Measurements from ENCODE around the gene FBRS. TPM values are rescaled to one million over a fixed set of nuclear protein-coding genes. Genes with fewer than 3 reads are reported as not detected.
"Not testable (repeated sequence)": the region's sequence is repeated elsewhere in the genome, so short reads cannot be mapped to it uniquely, and the experiment has no call there.

FBRS gene
- total and polyA plus RNA-seq, 2 experiments from 2014 or later, result 22.1 to 22.9 TPM

DNA sequence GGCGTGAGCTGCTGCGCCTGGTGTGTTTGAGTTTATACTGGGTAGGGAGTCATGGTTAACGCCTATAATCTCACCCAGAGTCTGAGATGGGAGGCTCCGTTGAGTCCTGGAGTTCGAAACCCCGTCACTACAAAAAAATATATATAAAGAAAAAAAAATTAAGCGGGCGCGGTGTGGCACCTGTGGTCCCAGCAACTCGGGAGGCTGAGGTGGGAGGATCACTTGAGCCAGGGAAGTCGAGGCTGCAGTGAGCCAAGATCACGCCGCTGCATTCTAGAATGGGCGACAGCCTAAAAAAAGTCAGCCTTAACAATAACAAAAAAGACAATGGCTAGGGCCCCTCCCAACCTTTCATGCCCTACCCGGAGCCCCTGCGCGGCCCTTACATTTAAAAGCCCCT, 24.7 kb upstream of the FBRS start:
- Histone ChIP-seq H3K4me3 (peak overlapping the region; percentile 9), H2AFZ (peak overlapping the region; percentile 84)
- 89% methylated on average over 17 of the region's 17 CpGs for WGBS (ENCODE audit: low lambda C conversion rate, missing lambda C conversion rate)

DNA sequence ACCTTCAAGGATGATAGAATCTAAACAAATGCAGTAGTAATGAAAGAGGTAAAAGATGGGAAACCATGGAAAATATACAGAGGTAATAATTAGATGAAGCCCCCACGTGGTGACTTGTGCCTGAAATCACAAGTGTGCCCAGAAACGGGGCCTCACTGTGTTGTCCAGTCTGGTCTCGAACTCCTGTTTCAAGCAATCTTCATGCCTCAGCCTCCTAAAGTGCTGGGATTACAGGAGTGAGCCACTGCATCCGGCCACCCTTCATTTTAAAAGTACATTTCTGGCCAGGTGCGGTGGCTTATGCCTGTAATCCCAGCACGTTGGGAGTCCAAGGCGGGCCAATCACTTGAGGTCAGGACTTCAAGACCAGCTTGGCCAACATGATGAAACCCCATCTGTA, 21.6 kb upstream of the FBRS start:
- peaks cover 5% of the 10 kb centered on the region for H3K4me1 ChIP-seq (ENCODE audit: insufficient read depth)
- H3K9me3 ChIP-seq (ENCODE audit: low read depth), result no peaks in the 10 kb centered on the region
- no peak overlapping the region for H3K27ac ChIP-seq
- peaks cover 9% of the 10 kb centered on the region for H3K79me2 ChIP-seq
- TF ChIP-seq EZH2 (IDR thresholded peaks at IDR 0.05; ENCODE audit: borderline replicate concordance), result no peak
- TF ChIP-seq, protein P1, sequence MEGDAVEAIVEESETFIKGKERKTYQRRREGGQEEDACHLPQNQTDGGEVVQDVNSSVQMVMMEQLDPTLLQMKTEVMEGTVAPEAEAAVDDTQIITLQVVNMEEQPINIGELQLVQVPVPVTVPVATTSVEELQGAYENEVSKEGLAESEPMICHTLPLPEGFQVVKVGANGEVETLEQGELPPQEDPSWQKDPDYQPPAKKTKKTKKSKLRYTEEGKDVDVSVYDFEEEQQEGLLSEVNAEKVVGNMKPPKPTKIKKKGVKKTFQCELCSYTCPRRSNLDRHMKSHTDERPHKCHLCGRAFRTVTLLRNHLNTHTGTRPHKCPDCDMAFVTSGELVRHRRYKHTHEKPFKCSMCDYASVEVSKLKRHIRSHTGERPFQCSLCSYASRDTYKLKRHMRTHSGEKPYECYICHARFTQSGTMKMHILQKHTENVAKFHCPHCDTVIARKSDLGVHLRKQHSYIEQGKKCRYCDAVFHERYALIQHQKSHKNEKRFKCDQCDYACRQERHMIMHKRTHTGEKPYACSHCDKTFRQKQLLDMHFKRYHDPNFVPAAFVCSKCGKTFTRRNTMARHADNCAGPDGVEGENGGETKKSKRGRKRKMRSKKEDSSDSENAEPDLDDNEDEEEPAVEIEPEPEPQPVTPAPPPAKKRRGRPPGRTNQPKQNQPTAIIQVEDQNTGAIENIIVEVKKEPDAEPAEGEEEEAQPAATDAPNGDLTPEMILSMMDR (IDR thresholded peaks at IDR 0.05; ENCODE audit: poor library complexity), result no peak
- no peak for TF ChIP-seq EZH2phosphoT487 (IDR thresholded peaks at IDR 0.05; ENCODE audit: low read depth, severe bottlenecking, unreplicated experiment)
- no peak overlapping the region for H2AFZ ChIP-seq
- WGBS (ENCODE audit: low lambda C conversion rate, missing lambda C conversion rate), result 93% methylated on average over 7 of the region's 7 CpGs
- no peaks in the 10 kb centered on the region for H3K9me2 ChIP-seq (replicated peaks; ENCODE audit: insufficient read depth)
- H4K20me1 ChIP-seq (ENCODE audit: insufficient read depth, poor library complexity, severe bottlenecking), result no peaks in the 10 kb centered on the region
- no peak for DNase-seq (ENCODE audit: low spot score)
- no peaks in the 10 kb centered on the region for H3K27me3 ChIP-seq
- H3K4me3 ChIP-seq, result no peak overlapping the region
- no peaks in the 10 kb centered on the region for H3K36me3 ChIP-seq (replicated peaks; ENCODE audit: insufficient read depth, low read depth)
- H3K4me2 ChIP-seq, result no peak overlapping the region

More for the DNA sequence above, 24.7 kb upstream of the FBRS start:
- Histone ChIP-seq H3K27me3 (no peaks in the 10 kb centered on the region), H4K20me1 (ENCODE audit: insufficient read depth, poor library complexity, severe bottlenecking) (no peaks in the 10 kb centered on the region), H3K9me3 (ENCODE audit: low read depth) (no peaks in the 10 kb centered on the region), H3K79me2 (peaks cover 9% of the 10 kb centered on the region), H3K4me2 (peak overlapping the region; percentile 80), H3K4me1 (ENCODE audit: insufficient read depth) (peaks cover 5% of the 10 kb centered on the region), H3K36me3 (replicated peaks; ENCODE audit: insufficient read depth, low read depth) (no peaks in the 10 kb centered on the region), H3K9me2 (replicated peaks; ENCODE audit: insufficient read depth) (no peaks in the 10 kb centered on the region), H3K27ac (peak overlapping the region; percentile 88)
- TF ChIP-seq, protein P1 (IDR thresholded peaks at IDR 0.05; ENCODE audit: poor library complexity), result no peak
- TF ChIP-seq EZH2 (IDR thresholded peaks at IDR 0.05; ENCODE audit: borderline replicate concordance) (no peak), EZH2phosphoT487 (IDR thresholded peaks at IDR 0.05; ENCODE audit: low read depth, severe bottlenecking, unreplicated experiment) (no peak)
- DNase-seq (ENCODE audit: low spot score), result no peak

DNA sequence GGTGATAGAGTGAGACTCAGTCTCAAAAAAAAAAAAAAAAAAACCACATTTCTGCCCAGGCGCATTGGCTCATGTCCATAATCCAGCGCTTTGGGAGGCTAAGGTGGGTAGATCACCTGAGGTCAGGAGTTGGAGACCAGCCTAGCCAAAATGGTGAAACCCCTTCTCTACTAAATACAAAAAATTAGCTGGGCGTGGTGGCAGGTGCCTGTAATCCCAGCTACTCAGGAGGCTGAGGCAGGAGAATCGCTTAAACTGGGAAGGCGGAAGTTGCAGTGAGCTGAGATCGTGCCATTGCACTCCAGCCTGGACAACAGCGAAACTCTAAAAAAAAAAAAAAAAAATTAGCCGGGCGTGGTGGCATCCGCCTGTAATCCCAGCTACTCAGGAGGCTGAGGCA, 21.1 kb upstream of the FBRS start:
- H2AFZ ChIP-seq; H3K4me2 ChIP-seq; H3K27ac ChIP-seq; H3K79me2 ChIP-seq; H3K9me2 ChIP-seq (replicated peaks; ENCODE audit: insufficient read depth); H3K4me1 ChIP-seq (ENCODE audit: insufficient read depth); H3K4me3 ChIP-seq; H3K36me3 ChIP-seq (replicated peaks; ENCODE audit: insufficient read depth, low read depth); H4K20me1 ChIP-seq (ENCODE audit: insufficient read depth, poor library complexity, severe bottlenecking); DNase-seq (ENCODE audit: low spot score); H3K27me3 ChIP-seq; H3K9me3 ChIP-seq (ENCODE audit: low read depth): not testable (repeated sequence)
- 95% methylated on average over 10 of the region's 10 CpGs for WGBS (ENCODE audit: low lambda C conversion rate, missing lambda C conversion rate)

DNA sequence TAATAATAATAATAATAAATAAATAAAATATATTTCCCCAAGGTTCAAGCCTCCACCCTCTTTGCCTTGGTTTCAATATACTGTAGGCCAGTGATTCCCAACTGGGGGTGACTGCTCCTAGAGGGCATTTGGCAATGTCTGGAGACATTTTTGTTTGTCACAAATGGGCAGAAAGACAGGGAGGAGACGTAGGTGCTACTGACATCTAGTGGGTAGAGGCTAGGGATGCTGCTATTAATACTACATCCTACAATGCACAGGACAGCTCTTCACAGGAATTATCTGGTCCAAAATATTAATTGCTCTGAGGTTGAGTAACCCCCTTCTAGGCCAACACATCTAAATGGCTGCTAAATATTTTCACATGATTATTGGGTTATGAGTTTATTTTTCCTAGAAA, 20.3 kb upstream of the FBRS start:
- Histone ChIP-seq H3K9me2 (replicated peaks; ENCODE audit: insufficient read depth) (no peaks in the 10 kb centered on the region), H3K27ac (no peak overlapping the region), H3K79me2 (peaks cover 9% of the 10 kb centered on the region), H3K27me3 (no peaks in the 10 kb centered on the region), H4K20me1 (ENCODE audit: insufficient read depth, poor library complexity, severe bottlenecking) (no peaks in the 10 kb centered on the region), H3K4me1 (ENCODE audit: insufficient read depth) (peaks cover 5% of the 10 kb centered on the region), H2AFZ (no peak overlapping the region), H3K4me3 (no peak overlapping the region), H3K4me2 (no peak overlapping the region), H3K36me3 (replicated peaks; ENCODE audit: insufficient read depth, low read depth) (no peaks in the 10 kb centered on the region), H3K9me3 (ENCODE audit: low read depth) (no peaks in the 10 kb centered on the region)
- peak; percentile 49 for DNase-seq (ENCODE audit: low spot score)
- TF ChIP-seq EZH2phosphoT487 (IDR thresholded peaks at IDR 0.05; ENCODE audit: low read depth, severe bottlenecking, unreplicated experiment), result no peak
- TF ChIP-seq, protein P1 (IDR thresholded peaks at IDR 0.05; ENCODE audit: poor library complexity), result peak; percentile 46
- TF ChIP-seq EZH2 (IDR thresholded peaks at IDR 0.05; ENCODE audit: borderline replicate concordance), result no peak
- WGBS (ENCODE audit: low lambda C conversion rate, missing lambda C conversion rate), result 17% methylated on average over 1 of the region's 1 CpG
